DND-41 (cell line): Measurements from ENCODE around the gene KIAA1549.

Source experiments
- ATAC-seq: fragments of 200-7000 bp; cut with Tn5 transposase; 3 replicates; pipeline ENCODE4 v1.9.1; 2021; ENCODE audit warnings: low read depth; ENCODE audit not compliant: insufficient read depth
- DNase-seq: peaks from one replicate; pipeline ENCODE4 v3.0.0-alpha.2; 2020
- H2AFZ ChIP-seq: 2 replicates; pipeline ENCODE4 v1.6.0; 2012; ENCODE audit warnings: low read depth, low read length
- H3K27ac ChIP-seq: 2 replicates; pipeline ENCODE4 v1.5.1; 2012; ENCODE audit warnings: low read length, inconsistent platforms
- H3K27me3 ChIP-seq: fragments of 200-600 bp; sonication (generic); 2 replicates; pipeline ENCODE4 v1.6.0; 2012; ENCODE audit warnings: low read length, mild to moderate bottlenecking, inconsistent platforms; ENCODE audit not compliant: insufficient read depth, poor library complexity
- H3K36me3 ChIP-seq: 2 replicates; pipeline ENCODE4 v1.5.1; 2012; ENCODE audit warnings: low read length, inconsistent platforms; ENCODE audit not compliant: insufficient read depth
- H3K4me1 ChIP-seq: 2 replicates; pipeline ENCODE4 v1.5.1; 2012; ENCODE audit warnings: mild to moderate bottlenecking, low read length; ENCODE audit not compliant: insufficient read depth
- H3K4me2 ChIP-seq: 2 replicates; pipeline ENCODE4 v1.6.0; 2012; ENCODE audit warnings: mild to moderate bottlenecking, moderate library complexity, low read length, inconsistent platforms; ENCODE audit not compliant: insufficient read depth
- H3K4me3 ChIP-seq, 2 experiments: fragments of 200-600 bp in 1 of 2; shearing (Covaris generic) in 1 of 2; 2 replicates each; pipeline ENCODE4 v1.5.1; 2012 to 2016; ENCODE audit warnings: inconsistent platforms in 2 of 2, low read length in 2 of 2, mild to moderate bottlenecking in 2 of 2, low read depth in 1 of 2, moderate library complexity in 1 of 2
- H3K79me2 ChIP-seq: 2 replicates; pipeline ENCODE4 v1.6.0; 2012; ENCODE audit warnings: low read length, inconsistent platforms; ENCODE audit not compliant: insufficient read depth
- H3K9ac ChIP-seq: 2 replicates; pipeline ENCODE4 v1.6.0; 2012; ENCODE audit warnings: low read depth, mild to moderate bottlenecking, inconsistent platforms, low read length, moderate library complexity
- H3K9me3 ChIP-seq: 2 replicates; pipeline ENCODE4 v1.5.1; 2012; ENCODE audit warnings: low read length, moderate library complexity, mild to moderate bottlenecking, inconsistent platforms; ENCODE audit not compliant: insufficient read depth, severe bottlenecking
- H4K20me1 ChIP-seq: 2 replicates; pipeline ENCODE4 v1.6.0; 2012; ENCODE audit warnings: low read length; ENCODE audit not compliant: insufficient read depth
- EZH2 ChIP-seq: IDR thresholded peaks from 3 replicates; pipeline ENCODE4 v1.6.1; 2012; ENCODE audit warnings: borderline replicate concordance, low read depth, mild to moderate bottlenecking, moderate library complexity, low read length, inconsistent platforms; ENCODE audit not compliant: severe bottlenecking
- TF ChIP-seq, protein P1 (sequence below): IDR thresholded peaks from 2 replicates; pipeline ENCODE4 v1.5.1; 2012; ENCODE audit warnings: borderline replicate concordance, low read length, moderate library complexity, mild to moderate bottlenecking; ENCODE audit not compliant: poor library complexity, severe bottlenecking; ENCODE audit errors: extremely low read depth

The KIAA1549 gene

DNA sequence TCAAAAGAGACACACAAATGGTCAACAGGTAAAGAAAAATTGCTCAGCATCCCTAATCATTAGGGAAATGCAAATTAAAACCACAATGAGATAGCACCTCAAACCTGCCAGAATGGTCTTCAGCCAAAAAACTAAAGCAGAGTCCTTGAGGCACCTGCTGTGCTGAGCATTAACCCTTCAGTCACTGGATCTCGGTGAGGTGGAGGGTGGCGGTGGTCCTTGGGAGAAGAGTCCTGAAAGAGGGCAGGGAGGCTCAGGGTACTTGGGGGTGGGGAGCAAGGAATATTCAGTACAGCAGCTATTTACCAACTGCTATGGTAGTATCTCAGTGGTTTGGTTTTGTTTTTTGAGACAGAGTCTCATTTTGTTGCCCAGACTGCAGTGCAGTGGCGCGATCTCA is 7.1 kb downstream of the KIAA1549 start:
- no peak for ATAC-seq
- H3K79me2 ChIP-seq, result no peaks in the 10 kb centered on the region
- no peak overlapping the region for H3K9ac ChIP-seq
- H3K4me1 ChIP-seq, result no peaks in the 10 kb centered on the region
- no peaks in the 10 kb centered on the region for H3K9me3 ChIP-seq
- no peak overlapping the region for H3K4me2 ChIP-seq
- no peaks in the 10 kb centered on the region for H3K27me3 ChIP-seq
- H3K4me3 ChIP-seq, result no peak overlapping the region
- H3K27ac ChIP-seq, result no peak overlapping the region
- no peak overlapping the region for H2AFZ ChIP-seq
- TF ChIP-seq EZH2, result no peak
- TF ChIP-seq, protein P1, sequence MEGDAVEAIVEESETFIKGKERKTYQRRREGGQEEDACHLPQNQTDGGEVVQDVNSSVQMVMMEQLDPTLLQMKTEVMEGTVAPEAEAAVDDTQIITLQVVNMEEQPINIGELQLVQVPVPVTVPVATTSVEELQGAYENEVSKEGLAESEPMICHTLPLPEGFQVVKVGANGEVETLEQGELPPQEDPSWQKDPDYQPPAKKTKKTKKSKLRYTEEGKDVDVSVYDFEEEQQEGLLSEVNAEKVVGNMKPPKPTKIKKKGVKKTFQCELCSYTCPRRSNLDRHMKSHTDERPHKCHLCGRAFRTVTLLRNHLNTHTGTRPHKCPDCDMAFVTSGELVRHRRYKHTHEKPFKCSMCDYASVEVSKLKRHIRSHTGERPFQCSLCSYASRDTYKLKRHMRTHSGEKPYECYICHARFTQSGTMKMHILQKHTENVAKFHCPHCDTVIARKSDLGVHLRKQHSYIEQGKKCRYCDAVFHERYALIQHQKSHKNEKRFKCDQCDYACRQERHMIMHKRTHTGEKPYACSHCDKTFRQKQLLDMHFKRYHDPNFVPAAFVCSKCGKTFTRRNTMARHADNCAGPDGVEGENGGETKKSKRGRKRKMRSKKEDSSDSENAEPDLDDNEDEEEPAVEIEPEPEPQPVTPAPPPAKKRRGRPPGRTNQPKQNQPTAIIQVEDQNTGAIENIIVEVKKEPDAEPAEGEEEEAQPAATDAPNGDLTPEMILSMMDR, result no peak
- DNase-seq, result no peak
- H3K36me3 ChIP-seq, result no peaks in the 10 kb centered on the region
- no peaks in the 10 kb centered on the region for H4K20me1 ChIP-seq

DNA sequence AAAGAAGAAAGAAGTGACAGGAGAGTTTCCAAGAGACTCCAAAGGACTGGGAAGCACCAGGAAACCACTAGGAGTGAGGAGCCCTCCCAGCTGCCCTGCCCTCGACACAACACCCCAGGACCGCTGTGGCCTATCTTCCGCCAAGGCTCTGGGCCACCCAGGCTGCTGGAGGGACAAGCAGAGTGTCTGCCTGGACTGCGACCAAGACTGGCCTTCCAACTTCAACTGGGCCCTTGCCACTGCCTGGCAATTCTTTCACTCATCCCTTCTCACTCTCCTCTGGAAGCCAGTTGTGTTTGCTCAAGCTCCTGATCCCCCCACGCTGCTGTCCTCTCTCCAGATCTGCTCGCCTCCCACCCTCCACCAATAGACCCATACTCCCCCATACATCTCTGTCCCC is 10.2 kb downstream of the KIAA1549 start:
- Histone ChIP-seq H3K27ac (no peak overlapping the region), H3K27me3 (no peaks in the 10 kb centered on the region), H3K9me3 (no peaks in the 10 kb centered on the region), H3K9ac (no peak overlapping the region), H3K79me2 (no peaks in the 10 kb centered on the region), H3K4me1 (no peaks in the 10 kb centered on the region), H3K36me3 (no peaks in the 10 kb centered on the region), H2AFZ (no peak overlapping the region), H3K4me3 (no peak overlapping the region), H3K4me2 (no peak overlapping the region), H4K20me1 (no peaks in the 10 kb centered on the region; the same call in 1 of the 2 replicates)
- ATAC-seq (no peak), DNase-seq (no peak)
- no peak for TF ChIP-seq EZH2
- TF ChIP-seq, protein P1, result no peak

DNA sequence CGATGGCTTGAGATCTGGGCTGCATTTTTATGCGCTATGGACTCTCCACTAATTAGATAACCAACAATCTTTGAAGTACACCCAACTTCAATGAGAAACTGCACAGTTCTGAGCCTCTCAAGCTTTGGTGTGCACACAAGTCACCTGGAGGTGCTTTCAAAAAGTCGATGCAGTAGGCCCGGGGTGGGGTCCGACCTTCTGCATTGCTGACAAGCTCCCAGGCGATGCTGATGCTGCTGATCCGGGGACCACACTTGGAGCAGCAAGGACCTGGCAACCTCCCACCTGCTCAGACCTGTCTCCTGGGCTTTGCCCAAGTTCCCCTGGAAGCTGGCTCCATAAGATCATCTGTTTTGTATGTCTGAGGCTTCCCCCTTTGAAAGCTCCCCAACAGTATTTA is 10.7 kb downstream of the KIAA1549 start:
- no peak overlapping the region for H3K4me3 ChIP-seq
- no peaks in the 10 kb centered on the region for H3K79me2 ChIP-seq
- no peaks in the 10 kb centered on the region for H3K9me3 ChIP-seq
- H4K20me1 ChIP-seq, result no peaks in the 10 kb centered on the region; the same call in 1 of the 2 replicates
- no peak overlapping the region for H3K9ac ChIP-seq
- TF ChIP-seq, protein P1, result no peak
- TF ChIP-seq EZH2, result no peak
- H3K36me3 ChIP-seq, result no peaks in the 10 kb centered on the region
- no peak overlapping the region for H3K4me2 ChIP-seq
- no peaks in the 10 kb centered on the region for H3K4me1 ChIP-seq
- no peak for DNase-seq
- H2AFZ ChIP-seq, result no peak overlapping the region
- no peak overlapping the region for H3K27ac ChIP-seq
- H3K27me3 ChIP-seq, result no peaks in the 10 kb centered on the region
- ATAC-seq, result no peak

DNA sequence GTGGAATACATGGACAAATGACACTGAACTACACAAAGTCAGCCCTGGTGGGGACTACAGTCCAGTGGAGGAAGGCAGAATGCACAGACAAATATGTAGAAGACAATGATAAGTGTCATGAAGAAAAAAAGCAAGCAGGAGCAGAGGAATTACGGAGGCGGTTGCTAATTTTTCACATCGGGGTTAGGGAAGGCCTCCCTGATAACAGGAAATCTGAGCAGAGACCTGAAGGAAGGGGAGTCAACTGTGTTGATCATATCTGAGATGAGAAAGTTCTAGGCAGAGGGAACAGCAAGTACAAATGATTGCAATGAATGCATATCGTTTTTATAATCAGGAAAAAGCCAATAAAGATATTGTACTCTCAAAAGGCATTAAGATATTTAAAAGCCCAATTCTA is 14.0 kb downstream of the KIAA1549 start:
- Histone ChIP-seq H3K9ac (no peak overlapping the region), H3K9me3 (no peaks in the 10 kb centered on the region), H3K4me1 (peaks cover 7% of the 10 kb centered on the region), H3K4me3 (no peak overlapping the region), H2AFZ (no peak overlapping the region), H3K27me3 (no peaks in the 10 kb centered on the region), H3K4me2 (no peak overlapping the region), H4K20me1 (no peaks in the 10 kb centered on the region; the same call in 1 of the 2 replicates), H3K27ac (no peak overlapping the region), H3K79me2 (peaks cover 3% of the 10 kb centered on the region; the same call in 1 of the 2 replicates), H3K36me3 (no peaks in the 10 kb centered on the region)
- no peak for ATAC-seq
- TF ChIP-seq, protein P1, result no peak
- no peak for TF ChIP-seq EZH2
- no peak for DNase-seq
